RPMI8226 (cell line): ENCODE measurements around the gene COLEC11.

ENCODE experiments used
- DNase-seq: peaks from one replicate; pipeline ENCODE4 v3.0.0-alpha.2; 2015

COLEC11 gene

GRCh38 chr2:3585261-3586109 lies 9.4 kb upstream of the COLEC11 start:
- DNase-seq: no peak

- no peak for DNase-seq
Measured at GRCh38 chr2:3586220-3586619, 8.7 kb upstream of the COLEC11 start.

- no peak for DNase-seq
Measured at GRCh38 chr2:3587021-3587420, 7.9 kb upstream of the COLEC11 start.

GRCh38 chr2:3587432-3587831 lies 7.5 kb upstream of the COLEC11 start:
- DNase-seq: no peak

- DNase-seq: no peak
Measured at GRCh38 chr2:3588084-3588483, 6.8 kb upstream of the COLEC11 start.

- no peak for DNase-seq
Measured at GRCh38 chr2:3589086-3589485, 5.8 kb upstream of the COLEC11 start.

- no peak for DNase-seq
Measured at GRCh38 chr2:3595404-3595803, 492 bp downstream of the COLEC11 start.

- DNase-seq: no peak
Measured at GRCh38 chr2:3595985-3596384, 1.1 kb downstream of the COLEC11 start.

GRCh38 chr2:3596901-3597417 lies 2.0 kb downstream of the COLEC11 start:
- DNase-seq: no peak

GRCh38 chr2:3597567-3597966 lies 2.7 kb downstream of the COLEC11 start:
- no peak for DNase-seq

GRCh38 chr2:3598197-3598910 lies 3.4 kb downstream of the COLEC11 start:
- DNase-seq: no peak

- DNase-seq: no peak
Measured at GRCh38 chr2:3598912-3599854, 4.3 kb downstream of the COLEC11 start.

GRCh38 chr2:3600256-3600855 lies 5.4 kb downstream of the COLEC11 start:
- no peak for DNase-seq

- DNase-seq: no peak
Measured at GRCh38 chr2:3601561-3602271, 6.8 kb downstream of the COLEC11 start.

- no peak for DNase-seq
Measured at GRCh38 chr2:3602553-3603339, 7.8 kb downstream of the COLEC11 start.

GRCh38 chr2:3603536-3604206 lies 8.8 kb downstream of the COLEC11 start:
- no peak for DNase-seq

- no peak for DNase-seq
Measured at GRCh38 chr2:3604207-3604877, 9.4 kb downstream of the COLEC11 start.

- peak; percentile 21 for DNase-seq
Measured at GRCh38 chr2:3604991-3605961, 10.4 kb downstream of the COLEC11 start.

- no peak for DNase-seq
Measured at GRCh38 chr2:3606028-3606369, 11.1 kb downstream of the COLEC11 start.
